H9 (cell line): ENCODE measurements around the gene PLCB1. TPM values are rescaled to one million over a fixed set of nuclear protein-coding genes. Genes with fewer than 3 reads are reported as not detected.

ENCODE experiments used
- DNase-seq: peaks from one replicate; pipeline ENCODE4 v3.0.0-alpha.2; 2017
- H2AFZ ChIP-seq: one replicate; pipeline ENCODE4 v1.6.1; 2013; ENCODE audit warnings: mild to moderate bottlenecking, low read length, control low read depth, moderate library complexity
- H2AK5ac ChIP-seq: 2 replicates; pipeline ENCODE4 v1.6.1; 2013; ENCODE audit warnings: low read length, control low read depth, mixed read lengths; ENCODE audit not compliant: insufficient read length
- H2BK120ac ChIP-seq: one replicate; pipeline ENCODE4 v1.6.1; 2013; ENCODE audit warnings: low read depth, mild to moderate bottlenecking, low read length, control low read depth, inconsistent platforms; ENCODE audit not compliant: poor library complexity, severe bottlenecking
- H2BK12ac ChIP-seq: 2 replicates; pipeline ENCODE4 v1.6.1; 2013; ENCODE audit warnings: low read length, control low read depth, mixed read lengths, low read depth; ENCODE audit not compliant: insufficient read length
- H2BK15ac ChIP-seq: 2 replicates; pipeline ENCODE4 v1.6.1; 2013; ENCODE audit warnings: low read depth, low read length, control low read depth
- H2BK20ac ChIP-seq: one replicate; pipeline ENCODE4 v1.6.1; 2013; ENCODE audit warnings: low read depth, mild to moderate bottlenecking, low read length, control low read depth, inconsistent platforms; ENCODE audit not compliant: poor library complexity, severe bottlenecking
- H2BK5ac ChIP-seq: 2 replicates; pipeline ENCODE4 v1.6.1; 2013; ENCODE audit warnings: low read length, control low read depth, mixed read lengths; ENCODE audit not compliant: insufficient read length
- H3K14ac ChIP-seq: 2 replicates; pipeline ENCODE4 v1.6.1; 2013; ENCODE audit warnings: low read length, control low read depth; ENCODE audit not compliant: insufficient read depth
- H3K18ac ChIP-seq: 2 replicates; pipeline ENCODE4 v1.6.1; 2013; ENCODE audit warnings: low read depth, mild to moderate bottlenecking, mixed read lengths, low read length, control low read depth; ENCODE audit not compliant: insufficient read length
- H3K23ac ChIP-seq: 2 replicates; pipeline ENCODE4 v1.6.1; 2013; ENCODE audit warnings: low read length, control low read depth, mixed read lengths, low read depth; ENCODE audit not compliant: insufficient read length
- H3K23me2 ChIP-seq: 2 replicates; pipeline ENCODE4 v1.6.1; 2013; ENCODE audit warnings: low read depth, mild to moderate bottlenecking, mixed read lengths, low read length, control low read depth; ENCODE audit not compliant: insufficient read length, poor library complexity, severe bottlenecking
- H3K27ac ChIP-seq: 2 replicates; pipeline ENCODE4 v1.5.1; 2013; ENCODE audit warnings: low read length, control low read depth, mixed read lengths, low read depth; ENCODE audit not compliant: insufficient read length
- H3K27me3 ChIP-seq: 2 replicates; pipeline ENCODE4 v1.6.1; 2013; ENCODE audit warnings: low read length, control low read depth, inconsistent platforms; ENCODE audit not compliant: insufficient read depth
- H3K4ac ChIP-seq: 2 replicates; pipeline ENCODE4 v1.6.1; 2013; ENCODE audit warnings: low read depth, mild to moderate bottlenecking, control low read depth, inconsistent platforms, low read length, moderate library complexity
- H3K4me1 ChIP-seq: 2 replicates; pipeline ENCODE4 v1.6.1; 2013; ENCODE audit warnings: low read length, control low read depth, inconsistent platforms; ENCODE audit not compliant: insufficient read depth
- H3K4me2 ChIP-seq: 2 replicates; pipeline ENCODE4 v1.6.1; 2013; ENCODE audit warnings: low read length, control low read depth, mixed read lengths; ENCODE audit not compliant: insufficient read length, insufficient read depth
- H3K56ac ChIP-seq: 2 replicates; pipeline ENCODE4 v1.6.1; 2013; ENCODE audit warnings: low read depth, mild to moderate bottlenecking, mixed read lengths, low read length, control low read depth; ENCODE audit not compliant: insufficient read length
- H3K79me1 ChIP-seq: 2 replicates; pipeline ENCODE4 v1.6.1; 2013; ENCODE audit warnings: low read depth, mild to moderate bottlenecking, moderate library complexity, low read length, control low read depth, inconsistent platforms; ENCODE audit not compliant: insufficient read depth, poor library complexity, severe bottlenecking
- H3K79me2 ChIP-seq: 2 replicates; pipeline ENCODE4 v1.6.1; 2013; ENCODE audit warnings: low read length, control low read depth, inconsistent platforms; ENCODE audit not compliant: insufficient read depth
- H3K9ac ChIP-seq: 2 replicates; pipeline ENCODE4 v1.6.1; 2013; ENCODE audit warnings: low read length, control low read depth, mixed read lengths; ENCODE audit not compliant: insufficient read length; ENCODE audit errors: extremely low read depth
- H3K9me3 ChIP-seq: one replicate; pipeline ENCODE4 v1.6.1; 2013; ENCODE audit warnings: low read depth, low read length, inconsistent platforms; ENCODE audit not compliant: control insufficient read depth
- H3T11ph ChIP-seq: one replicate; pipeline ENCODE4 v1.6.1; 2013; ENCODE audit warnings: mild to moderate bottlenecking, low read length, control low read depth, inconsistent platforms
- H4K20me1 ChIP-seq: one replicate; pipeline ENCODE4 v1.6.1; 2013; ENCODE audit not compliant: control insufficient read depth, insufficient read length, insufficient read depth
- H4K5ac ChIP-seq: 2 replicates; pipeline ENCODE4 v1.6.1; 2013; ENCODE audit warnings: low read depth, mild to moderate bottlenecking, mixed read lengths, low read length, control low read depth; ENCODE audit not compliant: insufficient read length
- H4K8ac ChIP-seq: replicated peaks from 2 replicates; pipeline ENCODE4 v1.6.1; 2013; ENCODE audit warnings: low read length, control low read depth, mixed read lengths, low read depth; ENCODE audit not compliant: insufficient read length
- H4K91ac ChIP-seq: 2 replicates; pipeline ENCODE4 v1.6.1; 2013; ENCODE audit warnings: low read depth, mild to moderate bottlenecking, moderate library complexity, mixed read lengths, low read length, control low read depth; ENCODE audit not compliant: insufficient read length
- H3K27ac Mint-ChIP-seq, 3 experiments: 2 replicates in 2 of 3; 3 replicates in 1 of 3; pipeline ENCODE4 v1.8.0; 2020 to 2021; ENCODE audit warnings: mixed read lengths in 3 of 3, mild to moderate bottlenecking in 1 of 3, moderate library complexity in 1 of 3
- H3K27me3 Mint-ChIP-seq: 2 replicates; pipeline ENCODE4 v1.8.0; 2021; ENCODE audit warnings: low read depth, mild to moderate bottlenecking, moderate library complexity, mixed read lengths
- H3K36me3 Mint-ChIP-seq, 3 experiments: 2 replicates in 2 of 3; 3 replicates in 1 of 3; pipeline ENCODE4 v1.8.0; 2020 to 2021; ENCODE audit warnings: low read depth in 3 of 3, mixed read lengths in 3 of 3; ENCODE audit not compliant: insufficient read depth in 1 of 3
- H3K4me1 Mint-ChIP-seq, 2 experiments: 2 replicates each; pipeline ENCODE4 v1.8.0; 2020; ENCODE audit warnings: mixed read lengths in 2 of 2
- H3K4me3 Mint-ChIP-seq, 2 experiments: 2 replicates in 1 of 2; 3 replicates in 1 of 2; pipeline ENCODE4 v1.8.0; 2020 to 2021; ENCODE audit warnings: mild to moderate bottlenecking in 2 of 2, mixed read lengths in 2 of 2, moderate library complexity in 1 of 2
- H3K9me3 Mint-ChIP-seq, 2 experiments: 2 replicates in 1 of 2; 3 replicates in 1 of 2; pipeline ENCODE4 v1.8.0; 2020; ENCODE audit warnings: mild to moderate bottlenecking in 2 of 2, mixed read lengths in 2 of 2, moderate library complexity in 1 of 2
- CTCF ChIP-seq: fragments of 200-600 bp; sonication (generic); conservative IDR thresholded peaks from 3 replicates; pipeline ENCODE4 v1.8.0; 2021; ENCODE audit warnings: antibody characterized with exemption, mild to moderate bottlenecking
- WGBS: extraction: QIAGEN DNeasy Blood & Tissue Kit; methylation state at CpG from one replicate; pipeline ENCODE4 v1.1.7; 2013; ENCODE audit warnings: missing lambda C conversion rate, low lambda C conversion rate, mixed read lengths; ENCODE audit not compliant: insufficient read length; ENCODE audit errors: extremely low coverage; 5-methylcytosine and 5-hydroxymethylcytosine counted together
- total RNA-seq: library from RNA; stranded (reverse); gene quantifications from 2 replicates; pipeline ENCODE4 v1.2.1, GENCODE V29; 2021

The PLCB1 gene
- total RNA-seq, 1 experiment from 2014 or later: 11.5 TPM

- Histone ChIP-seq H4K8ac (no peak overlapping the region), H4K91ac (no peak overlapping the region), H2BK120ac (no peak overlapping the region), H2BK20ac (no peak overlapping the region), H3K14ac (no peak overlapping the region), H2AK5ac (no peak overlapping the region), H3T11ph (no peak overlapping the region), H3K4me1 (no peaks in the 10 kb centered on the region; the same call in 1 of the 2 replicates), H3K9ac (no peak overlapping the region), H3K4me2 (no peak overlapping the region), H2BK12ac (no peak overlapping the region), H3K56ac (no peak overlapping the region), H3K9me3 (no peaks in the 10 kb centered on the region), H3K27me3 (no peaks in the 10 kb centered on the region), H3K79me2 (no peaks in the 10 kb centered on the region), H3K4ac (no peak overlapping the region), H3K27ac (no peak overlapping the region), H3K23ac (no peak overlapping the region), H4K20me1 (no peaks in the 10 kb centered on the region), H3K23me2 (no peaks in the 10 kb centered on the region), H2BK15ac (no peak overlapping the region), H2BK5ac (no peak overlapping the region), H2AFZ (no peak overlapping the region), H3K18ac (no peak overlapping the region), H4K5ac (no peak overlapping the region), H3K79me1 (no peaks in the 10 kb centered on the region)
- Mint-ChIP-seq H3K9me3 (no peaks in the 10 kb centered on the region), H3K4me1 (peaks cover 0 to under 1% of the 10 kb centered on the region in 2 experiments; a peak in 1 of 4 replicates), H3K4me3 (no peak overlapping the region), H3K27ac (no peak overlapping the region), H3K27me3 (peaks cover under 1% of the 10 kb centered on the region), H3K36me3 (no peaks in the 10 kb centered on the region)
- WGBS: no CpG with 5 or more reads among the region's 2 CpGs
- DNase-seq: no peak
- no peak for TF ChIP-seq CTCF
These were observed 37.2 kb upstream of the PLCB1 start for GRCh38 chr20:8094850-8095249.
